GM12878 (cell line): ENCODE measurements around the gene SLC9A8. TPM values are rescaled to one million over a fixed set of nuclear protein-coding genes. Genes with fewer than 3 reads are reported as not detected.
A peak's percentile ranks its signal among the peaks of the same experiment; 100 is the strongest.

Source experiments
- ATAC-seq: fragments of 200-7000 bp; cut with Tn5 transposase; 3 replicates; pipeline ENCODE4 v1.9.1; 2020; ENCODE audit warnings: mild to moderate bottlenecking, moderate library complexity
- BruUV-seq: library from RNA; stranded (reverse); fragments of 400-500 nt; replicated peaks from 2 replicates; lab custom pipeline; 2021; lab: Mats Ljungman, UMichigan
- CTCF ChIA-PET: fragments of 300-600 bp; sonication (Branson Sonifier 250); formaldehyde crosslinking; extraction: SDS; loops from one replicate; lab custom pipeline; 2021; ENCODE audit warnings: inconsistent platforms; lab: Yijun Ruan, JAX
- POLR2A ChIA-PET: fragments of 350-600 bp; formaldehyde crosslinking; extraction: SDS; loops from one replicate; lab custom pipeline; 2021; ENCODE audit warnings: inconsistent platforms; lab: Charles Lee
- RAD21 ChIA-PET: fragments of 300-600 bp; sonication (Branson Sonifier 250); formaldehyde crosslinking; loops from one replicate; lab custom pipeline; 2023; ENCODE audit warnings: antibody characterized with exemption; ENCODE audit not compliant: unreplicated experiment; lab: Charles Lee
- SMC1A ChIA-PET: fragments of 300-600 bp; sonication (Branson Sonifier 250); formaldehyde crosslinking; loops from one replicate; lab custom pipeline; 2023; ENCODE audit not compliant: unreplicated experiment, uncharacterized antibody; lab: Charles Lee
- DNase-seq: peaks from one replicate; pipeline ENCODE4 v3.0.0-alpha.2; 2011; ENCODE audit warnings: low read depth, low spot score
- FAIRE-seq: peaks from 3 replicates; lab custom pipeline; 2011; peaks lifted over from hg19 to GRCh38; lab: Jason Lieb, UNC
- H2AFZ ChIP-seq: 2 replicates; pipeline ENCODE4 v1.6.0; 2011; ENCODE audit warnings: low read depth, low read length, control low read depth; ENCODE audit not compliant: control insufficient read depth
- H3K27ac ChIP-seq: 2 replicates; pipeline ENCODE4 v1.5.1; 2011; ENCODE audit warnings: control low read depth; ENCODE audit not compliant: control insufficient read depth, insufficient read depth
- H3K27me3 ChIP-seq, 2 experiments: replicated peaks in 1 of 2; 2 replicates each; pipeline versions ENCODE4 v1.6.0 to v1.6.1; 2011; ENCODE audit warnings: low read length in 1 of 2; ENCODE audit not compliant: control insufficient read depth in 2 of 2, insufficient read depth in 2 of 2
- H3K36me3 ChIP-seq, 2 experiments: 2 replicates each; pipeline ENCODE4 v1.5.1; 2011; ENCODE audit warnings: low read length in 1 of 2; ENCODE audit not compliant: control insufficient read depth in 2 of 2, insufficient read depth in 2 of 2
- H3K4me1 ChIP-seq: 2 replicates; pipeline ENCODE4 v1.6.1; 2011; ENCODE audit warnings: mild to moderate bottlenecking, low read length, moderate library complexity, mixed read lengths; ENCODE audit not compliant: control insufficient read depth, insufficient read depth
- H3K4me2 ChIP-seq: 2 replicates; pipeline ENCODE4 v1.6.0; 2011; ENCODE audit warnings: control low read depth; ENCODE audit not compliant: control insufficient read depth, insufficient read depth
- H3K4me3 ChIP-seq: fragments of 200-600 bp; sonication (generic); 2 replicates; pipeline ENCODE4 v1.5.1; 2016
- H3K79me2 ChIP-seq: 2 replicates; pipeline ENCODE4 v1.6.0; 2011; ENCODE audit warnings: low read length; ENCODE audit not compliant: control insufficient read depth, insufficient read depth
- H3K9ac ChIP-seq: 2 replicates; pipeline ENCODE4 v1.8.0; 2011; ENCODE audit warnings: low read length, control low read depth, mixed read lengths; ENCODE audit not compliant: control insufficient read depth, insufficient read depth
- H3K9me3 ChIP-seq: replicated peaks from 3 replicates; pipeline ENCODE4 v1.5.1; 2011; ENCODE audit warnings: mild to moderate bottlenecking, low read length; ENCODE audit not compliant: control insufficient read depth, insufficient read depth
- H4K20me1 ChIP-seq: 2 replicates; pipeline ENCODE4 v1.6.0; 2011; ENCODE audit not compliant: control insufficient read depth, insufficient read depth
- MTA3 ChIP-seq: IDR thresholded peaks from 2 replicates; pipeline ENCODE4 v1.6.1; 2012; ENCODE audit warnings: low read length, inconsistent platforms, borderline replicate concordance
- POLR2AphosphoS2 ChIP-seq: IDR thresholded peaks from 2 replicates; pipeline ENCODE4 v1.6.1; 2011; ENCODE audit warnings: low read depth, mild to moderate bottlenecking, low read length, improper control_type of control experiment, moderate library complexity
- WGBS: methylation state at CpG from one replicate; pipeline ENCODE4 v1.1.6; 2016; ENCODE audit warnings: low lambda C conversion rate; ENCODE audit not compliant: insufficient replicate concordance, insufficient coverage; ENCODE audit errors: missing lambda C conversion rate; 5-methylcytosine and 5-hydroxymethylcytosine counted together
- in situ Hi-C: fragments of 300-500 bp; cut with MboI; formaldehyde crosslinking; loops from 9 replicates; pipeline ENCODE4 v1.14.3; 2018; ENCODE audit warnings: mixed read lengths
- intact Hi-C: fragments of 100-400 bp; cut with micrococcal nuclease; formaldehyde crosslinking; loops from one replicate; pipeline ENCODE4 v1.14.2; 2022; ENCODE audit not compliant: unreplicated experiment
- polyA plus RNA-seq, 11 experiments: library from polyadenylated mRNA; depleted of rRNA in 4 of 11; unstranded in 6 of 11; stranded (reverse) in 5 of 11; fragments of >200 nt; fragmentation: Nextera tagmentation in 4 of 11; fragmentation: Illumina TruSeq in 1 of 11; extraction: Ambion mirVana in 4 of 11; extraction: Trizol in 1 of 11; gene quantifications; 1 replicate in 1 of 11; 2 replicates in 10 of 11; pipeline versions ENCODE4 v1.2.1 to v1.2.3, GENCODE V29; 2011 to 2016; ENCODE audit warnings: inconsistent platforms in 2 of 11, missing spikeins in 2 of 11, low read depth in 1 of 11
- total RNA-seq, 4 experiments: library from RNA; depleted of rRNA in 3 of 4; stranded (reverse); fragments of >200 nt in 3 of 4; fragmentation: Illumina TruSeq in 1 of 4; extraction: Trizol in 1 of 4; gene quantifications; 2 replicates each; pipeline versions ENCODE4 v1.2.1 to v1.2.3, GENCODE V29; 2013 to 2021
- TF ChIP-seq, protein P1 (sequence below): fragments of 450-650 bp; IDR thresholded peaks from 2 replicates; pipeline ENCODE4 v1.6.1; 2018; ENCODE audit warnings: borderline replicate concordance, mild to moderate bottlenecking; ENCODE audit not compliant: partially characterized antibody
- TF ChIP-seq, protein P2 (sequence below): fragments of 450-650 bp; IDR thresholded peaks from 2 replicates; pipeline ENCODE4 v1.6.1; 2016; ENCODE audit warnings: mild to moderate bottlenecking

Gene SLC9A8
- total and polyA plus RNA-seq, 10 of the 15 experiments (the other 5 are each of a cell fraction or from before 2014, with no cell fraction given), result 0.40 to 15.5 (median 6.5) TPM

DNA sequence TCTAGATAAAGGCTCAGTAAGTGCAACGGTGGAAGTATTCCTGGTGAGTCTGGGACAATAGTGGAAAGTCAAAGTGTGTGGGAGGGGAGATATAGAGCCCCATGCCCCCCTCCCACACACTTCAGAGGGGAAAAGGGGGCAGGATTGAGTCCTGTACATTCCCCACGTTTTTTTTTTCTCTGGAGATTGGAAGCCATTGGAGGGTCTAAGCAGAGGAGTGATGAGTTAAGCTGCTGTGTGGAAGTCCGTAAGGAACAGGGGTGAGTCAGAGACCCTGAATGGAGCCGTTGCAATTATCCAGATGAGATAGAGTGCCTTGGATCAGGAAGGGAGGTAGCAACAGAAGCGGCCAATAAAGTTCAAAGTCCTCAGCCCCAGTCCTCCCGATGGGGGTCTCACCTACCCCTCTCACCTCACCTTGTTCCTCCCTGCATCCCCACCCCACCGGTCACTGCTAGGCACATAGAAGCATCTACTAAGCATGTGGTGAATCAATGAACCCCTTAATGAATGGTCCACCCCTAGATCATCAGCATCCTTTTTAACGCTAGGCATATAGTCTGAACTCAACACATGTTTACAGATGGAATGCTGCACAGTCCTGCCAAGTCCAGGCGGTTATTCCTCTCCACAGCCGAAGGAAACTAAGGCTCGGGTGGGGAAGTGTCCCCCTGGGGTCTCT lies 662 bp upstream of the SLC9A8 start:
- 55% methylated on average over 11 of the region's 11 CpGs for WGBS
- in situ Hi-C loops, result no loop called here
- H3K27ac ChIP-seq, result peak overlapping the region; percentile 78
- ATAC-seq (peak; percentile 5), FAIRE-seq (no peak)
- BruUV-seq, result TSS peak; percentile 94
- POLR2A ChIA-PET, result interaction anchor here (0.6 to 3.7 kb wide), 4 partner anchors 10 to 529 kb away, joined by 3 to 18 read pairs (median 4); no protein-coding TSS in a partner anchor
- peaks cover 13% of the 10 kb centered on the region for H3K79me2 ChIP-seq
- H3K27me3 ChIP-seq, result no peaks in the 10 kb centered on the region
- SMC1A ChIA-PET, result interaction anchor here (0.6 to 3.3 kb wide), 6 partner anchors 11 to 409 kb away, joined by 3 to 21 read pairs (median 6); no protein-coding TSS in a partner anchor
- H3K36me3 ChIP-seq, result peaks cover 0 to 2% of the 10 kb centered on the region in 2 experiments; a peak in 1 of 4 replicates
- TF ChIP-seq, protein P1, sequence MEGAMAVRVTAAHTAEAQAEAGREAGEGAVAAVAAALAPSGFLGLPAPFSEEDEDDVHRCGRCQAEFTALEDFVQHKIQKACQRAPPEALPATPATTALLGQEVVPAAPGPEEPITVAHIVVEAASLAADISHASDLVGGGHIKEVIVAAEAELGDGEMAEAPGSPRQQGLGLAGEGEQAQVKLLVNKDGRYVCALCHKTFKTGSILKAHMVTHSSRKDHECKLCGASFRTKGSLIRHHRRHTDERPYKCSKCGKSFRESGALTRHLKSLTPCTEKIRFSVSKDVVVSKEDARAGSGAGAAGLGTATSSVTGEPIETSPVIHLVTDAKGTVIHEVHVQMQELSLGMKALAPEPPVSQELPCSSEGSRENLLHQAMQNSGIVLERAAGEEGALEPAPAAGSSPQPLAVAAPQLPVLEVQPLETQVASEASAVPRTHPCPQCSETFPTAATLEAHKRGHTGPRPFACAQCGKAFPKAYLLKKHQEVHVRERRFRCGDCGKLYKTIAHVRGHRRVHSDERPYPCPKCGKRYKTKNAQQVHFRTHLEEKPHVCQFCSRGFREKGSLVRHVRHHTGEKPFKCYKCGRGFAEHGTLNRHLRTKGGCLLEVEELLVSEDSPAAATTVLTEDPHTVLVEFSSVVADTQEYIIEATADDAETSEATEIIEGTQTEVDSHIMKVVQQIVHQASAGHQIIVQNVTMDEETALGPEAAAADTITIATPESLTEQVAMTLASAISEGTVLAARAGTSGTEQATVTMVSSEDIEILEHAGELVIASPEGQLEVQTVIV, result no peak
- TF ChIP-seq MTA3 (peak; percentile 49; the same call in 1 of the 2 replicates), POLR2AphosphoS2 (no peak)
- TF ChIP-seq, protein P2, sequence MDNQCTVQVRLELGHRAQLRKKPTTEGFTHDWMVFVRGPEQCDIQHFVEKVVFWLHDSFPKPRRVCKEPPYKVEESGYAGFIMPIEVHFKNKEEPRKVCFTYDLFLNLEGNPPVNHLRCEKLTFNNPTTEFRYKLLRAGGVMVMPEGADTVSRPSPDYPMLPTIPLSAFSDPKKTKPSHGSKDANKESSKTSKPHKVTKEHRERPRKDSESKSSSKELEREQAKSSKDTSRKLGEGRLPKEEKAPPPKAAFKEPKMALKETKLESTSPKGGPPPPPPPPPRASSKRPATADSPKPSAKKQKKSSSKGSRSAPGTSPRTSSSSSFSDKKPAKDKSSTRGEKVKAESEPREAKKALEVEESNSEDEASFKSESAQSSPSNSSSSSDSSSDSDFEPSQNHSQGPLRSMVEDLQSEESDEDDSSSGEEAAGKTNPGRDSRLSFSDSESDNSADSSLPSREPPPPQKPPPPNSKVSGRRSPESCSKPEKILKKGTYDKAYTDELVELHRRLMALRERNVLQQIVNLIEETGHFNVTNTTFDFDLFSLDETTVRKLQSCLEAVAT, result peak; percentile 35; the same call in 1 of the 2 replicates
- TF ChIP-seq, all 136 proteins: peak for 2
- peak overlapping the region; percentile 94 for H3K9ac ChIP-seq
- peak overlapping the region; percentile 76 for H3K4me3 ChIP-seq
- peak overlapping the region; percentile 62 for H2AFZ ChIP-seq
- H4K20me1 ChIP-seq, result no peaks in the 10 kb centered on the region
- intact Hi-C loops, result loop anchor here (10.0 kb wide), 1 partner anchor 537 kb away; the partner anchor contains the start of gene ZNFX1
- ChIA-PET RAD21 (interaction anchor here (1.0 to 2.5 kb wide), 5 partner anchors 10 to 119 kb away, joined by 3 to 11 read pairs (median 8); no protein-coding TSS in a partner anchor), CTCF (interaction anchor here (0.6 to 3.2 kb wide), 5 partner anchors 10 to 143 kb away, joined by 3 to 15 read pairs (median 3); no protein-coding TSS in a partner anchor)
- peak overlapping the region; percentile 69 for H3K4me2 ChIP-seq
- DNase-seq, result no peak
- peaks cover 7% of the 10 kb centered on the region for H3K4me1 ChIP-seq
- no peaks in the 10 kb centered on the region for H3K9me3 ChIP-seq
